ENCODE data around the gene HOXC12. TPM values are rescaled to one million over a fixed set of nuclear protein-coding genes. Genes with fewer than 3 reads are reported as not detected.

The HOXC12 gene
- total and polyA plus RNA-seq, 4 donors: not detected

- Histone ChIP-seq H3K4me1 (ENCODE audit: control insufficient read depth in 5 of 5, insufficient read depth in 5 of 5, low read length in 5 of 5) (peaks cover 0 to 2% (median 0%) of the 10 kb centered on the region in 5 donors), H3K27ac (ENCODE audit: low read depth in 1 of 2, low read length in 1 of 2) (no peak overlapping the region), H3K27me3 (ENCODE audit: control insufficient read depth in 3 of 3, insufficient read depth in 3 of 3, low read length in 2 of 3) (peaks cover 19 to 97% (median 96%) of the 10 kb centered on the region in 3 donors), H3K36me3 (ENCODE audit: control insufficient read depth in 4 of 4, insufficient read depth in 4 of 4, low read length in 4 of 4) (no peaks in the 10 kb centered on the region), H3K9ac (ENCODE audit: insufficient read depth in 1 of 2, low read length in 2 of 2) (no peak overlapping the region), H3K4me3 (no peak overlapping the region), H3K9me3 (ENCODE audit: control insufficient read depth in 4 of 4, insufficient read depth in 3 of 4, low read length in 3 of 4) (peaks cover 0 to 12% (median 0%) of the 10 kb centered on the region in 4 donors)
- ATAC-seq (ENCODE audit: insufficient read depth, low FRiP score) (no peak), DNase-seq (no peak)
- TF ChIP-seq CTCF (IDR thresholded peaks at IDR 0.05; ENCODE audit: control extremely low read depth, extremely low read depth): no peak
- WGBS, 2 donors: 5 to 6% methylated on average over 86 of the region's 86 CpGs
Observed at GRCh38 chr12:53955036-53955775, 503 bp downstream of the HOXC12 start.

- no peak for ATAC-seq (ENCODE audit: insufficient read depth, low FRiP score)
- Histone ChIP-seq H3K27ac (ENCODE audit: low read depth in 1 of 2, low read length in 1 of 2) (no peak overlapping the region), H3K36me3 (ENCODE audit: control insufficient read depth in 4 of 4, insufficient read depth in 4 of 4, low read length in 4 of 4) (no peaks in the 10 kb centered on the region)
Observed at GRCh38 chr12:53955776-53956250, 1.1 kb downstream of the HOXC12 start.

GRCh38 chr12:53956251-53956887, 1.7 kb downstream of the HOXC12 start:
- Histone ChIP-seq H3K4me3 (no peak overlapping the region), H3K4me1 (ENCODE audit: control insufficient read depth in 5 of 5, insufficient read depth in 5 of 5, low read length in 5 of 5) (peaks cover 0 to 6% (median 0%) of the 10 kb centered on the region in 5 donors), H3K9me3 (ENCODE audit: control insufficient read depth in 4 of 4, insufficient read depth in 3 of 4, low read length in 3 of 4) (peaks cover 0 to 12% (median 0%) of the 10 kb centered on the region in 4 donors), H3K36me3 (ENCODE audit: control insufficient read depth in 4 of 4, insufficient read depth in 4 of 4, low read length in 4 of 4) (no peaks in the 10 kb centered on the region), H3K27me3 (ENCODE audit: control insufficient read depth in 3 of 3, insufficient read depth in 3 of 3, low read length in 2 of 3) (peaks cover 16 to 96% (median 94%) of the 10 kb centered on the region in 3 donors), H3K27ac (ENCODE audit: low read depth in 1 of 2, low read length in 1 of 2) (no peak overlapping the region), H3K9ac (ENCODE audit: insufficient read depth in 1 of 2, low read length in 2 of 2) (no peak overlapping the region)
- DNase-seq: no peak
- ATAC-seq (ENCODE audit: insufficient read depth, low FRiP score): no peak
- TF ChIP-seq CTCF (IDR thresholded peaks at IDR 0.05; ENCODE audit: control extremely low read depth, extremely low read depth): no peak
- 6 to 8% methylated on average over 25 of the region's 25 CpGs for WGBS, 2 donors

More at GRCh38 chr12:53955776-53956250, 1.1 kb downstream of the HOXC12 start:
- Histone ChIP-seq H3K4me1 (ENCODE audit: control insufficient read depth in 5 of 5, insufficient read depth in 5 of 5, low read length in 5 of 5) (peaks cover 0 to 2% (median 0%) of the 10 kb centered on the region in 5 donors), H3K9me3 (ENCODE audit: control insufficient read depth in 4 of 4, insufficient read depth in 3 of 4, low read length in 3 of 4) (peaks cover 0 to 12% (median 0%) of the 10 kb centered on the region in 4 donors), H3K9ac (ENCODE audit: insufficient read depth in 1 of 2, low read length in 2 of 2) (no peak overlapping the region), H3K27me3 (ENCODE audit: control insufficient read depth in 3 of 3, insufficient read depth in 3 of 3, low read length in 2 of 3) (peaks cover 18 to 97% (median 96%) of the 10 kb centered on the region in 3 donors), H3K4me3 (no peak overlapping the region)
- TF ChIP-seq CTCF (IDR thresholded peaks at IDR 0.05; ENCODE audit: control extremely low read depth, extremely low read depth): no peak
- no peak for DNase-seq
- 8 to 11% methylated on average over 10 of the region's 10 CpGs for WGBS, 2 donors
